SK-N-SH treated with all-trans-retinoic acid at 6 μM for 48 hours (cell line): ENCODE measurements around the gene ATP5F1D.

ENCODE experiments used
- ATAC-seq: fragments of 200-7000 bp; cut with Tn5 transposase; 3 replicates; pipeline ENCODE4 v1.9.1; 2020; ENCODE audit warnings: mild to moderate bottlenecking, moderate library complexity
- ARNTL ChIP-seq: fragments of 450-650 bp; formaldehyde crosslinking; IDR thresholded peaks from 2 replicates; pipeline ENCODE4 v1.5.0; 2020; ENCODE audit warnings: low read depth, mild to moderate bottlenecking, moderate library complexity, borderline replicate concordance
- CSDC2 ChIP-seq: fragments of 250-450 bp; sonication (Bioruptor Pico); IDR thresholded peaks from 2 replicates; pipeline ENCODE4 v1.5.0; 2020; ENCODE audit warnings: mild to moderate bottlenecking, moderate library complexity
- ESRRG ChIP-seq: fragments of 250-450 bp; sonication (Bioruptor Pico); IDR thresholded peaks from 2 replicates; pipeline ENCODE4 v1.6.1; 2021; ENCODE audit warnings: mild to moderate bottlenecking
- GLIS3 ChIP-seq: fragments of 250-450 bp; sonication (Bioruptor Pico); IDR thresholded peaks from 2 replicates; pipeline ENCODE4 v1.5.0; 2020; ENCODE audit warnings: mild to moderate bottlenecking, moderate library complexity
- ISL1 ChIP-seq: fragments of 250-450 bp; sonication (Bioruptor Pico); IDR thresholded peaks from 2 replicates; pipeline ENCODE4 v2.1.2; 2022; ENCODE audit warnings: mild to moderate bottlenecking, moderate library complexity
- OSR1 ChIP-seq: fragments of 250-450 bp; sonication (Bioruptor Pico); IDR thresholded peaks from 2 replicates; pipeline ENCODE4 v1.8.0; 2022; ENCODE audit warnings: moderate library complexity, mild to moderate bottlenecking, inconsistent platforms
- PPARA ChIP-seq: fragments of 250-450 bp; sonication (Bioruptor Pico); IDR thresholded peaks from 2 replicates; pipeline ENCODE4 v1.5.0; 2020; ENCODE audit warnings: mild to moderate bottlenecking, borderline replicate concordance
- RARB ChIP-seq: fragments of 250-450 bp; sonication (Bioruptor Pico); IDR thresholded peaks from 2 replicates; pipeline ENCODE4 v1.8.0; 2021; ENCODE audit warnings: mild to moderate bottlenecking, moderate library complexity
- SNAI2 ChIP-seq: fragments of 250-450 bp; sonication (Bioruptor Pico); IDR thresholded peaks from 2 replicates; pipeline ENCODE4 v1.5.0; 2020; ENCODE audit warnings: mild to moderate bottlenecking, moderate library complexity
- TCF4 ChIP-seq: fragments of 250-450 bp; sonication (Bioruptor Pico); IDR thresholded peaks from 2 replicates; pipeline ENCODE4 v1.8.0; 2021; ENCODE audit warnings: mild to moderate bottlenecking, moderate library complexity, borderline replicate concordance
- TOX ChIP-seq: fragments of 250-450 bp; sonication (Bioruptor Pico); IDR thresholded peaks from 2 replicates; pipeline ENCODE4 v1.8.0; 2021; ENCODE audit warnings: mild to moderate bottlenecking, moderate library complexity, borderline replicate concordance
- ZC3H10 ChIP-seq: fragments of 250-450 bp; sonication (Bioruptor Pico); IDR thresholded peaks from 2 replicates; pipeline ENCODE4 v1.5.1; 2021; ENCODE audit warnings: mild to moderate bottlenecking, moderate library complexity
- ZFP3 ChIP-seq: fragments of 250-450 bp; sonication (Bioruptor Pico); IDR thresholded peaks from 2 replicates; pipeline ENCODE4 v1.5.0; 2020; ENCODE audit warnings: mild to moderate bottlenecking, moderate library complexity
- ZFP30 ChIP-seq: fragments of 450-650 bp; formaldehyde crosslinking; IDR thresholded peaks from 2 replicates; pipeline ENCODE4 v1.5.0; 2022; ENCODE audit warnings: mild to moderate bottlenecking, moderate library complexity
- ZNF565 ChIP-seq: fragments of 450-650 bp; formaldehyde crosslinking; conservative IDR thresholded peaks from 2 replicates; pipeline ENCODE4 v1.5.0; 2020; ENCODE audit warnings: low read depth, mild to moderate bottlenecking, moderate library complexity
- ZNF70 ChIP-seq: fragments of 450-650 bp; formaldehyde crosslinking; IDR thresholded peaks from 2 replicates; pipeline ENCODE4 v1.5.0; 2020; ENCODE audit warnings: mild to moderate bottlenecking, moderate library complexity
- ZNF8 ChIP-seq: fragments of 450-650 bp; formaldehyde crosslinking; IDR thresholded peaks from 2 replicates; pipeline ENCODE4 v1.5.0; 2020; ENCODE audit warnings: mild to moderate bottlenecking, moderate library complexity
- TF ChIP-seq, protein P1 (sequence below): fragments of 250-450 bp; sonication (Bioruptor Pico); IDR thresholded peaks from 2 replicates; pipeline ENCODE4 v1.5.0; 2020; ENCODE audit warnings: mild to moderate bottlenecking, moderate library complexity
- TF ChIP-seq, protein P2 (sequence below): fragments of 250-450 bp; sonication (Bioruptor Pico); IDR thresholded peaks from 2 replicates; pipeline ENCODE4 v1.5.1; 2020; ENCODE audit warnings: low read depth, mild to moderate bottlenecking, moderate library complexity
- TF ChIP-seq, protein P3 (sequence below): fragments of 250-450 bp; sonication (Bioruptor Pico); IDR thresholded peaks from 2 replicates; pipeline ENCODE4 v1.8.0; 2020; ENCODE audit warnings: mild to moderate bottlenecking, moderate library complexity, borderline replicate concordance
- TF ChIP-seq, protein P4 (sequence below): fragments of 250-450 bp; sonication (Bioruptor Pico); IDR thresholded peaks from 2 replicates; pipeline ENCODE4 v1.8.0; 2021; ENCODE audit warnings: low read depth, mild to moderate bottlenecking, moderate library complexity, borderline replicate concordance
- TF ChIP-seq, protein P5 (sequence below): fragments of 250-450 bp; sonication (Bioruptor Pico); IDR thresholded peaks from 2 replicates; pipeline ENCODE4 v1.5.1; 2021; ENCODE audit warnings: mild to moderate bottlenecking, moderate library complexity

The ATP5F1D gene

DNA sequence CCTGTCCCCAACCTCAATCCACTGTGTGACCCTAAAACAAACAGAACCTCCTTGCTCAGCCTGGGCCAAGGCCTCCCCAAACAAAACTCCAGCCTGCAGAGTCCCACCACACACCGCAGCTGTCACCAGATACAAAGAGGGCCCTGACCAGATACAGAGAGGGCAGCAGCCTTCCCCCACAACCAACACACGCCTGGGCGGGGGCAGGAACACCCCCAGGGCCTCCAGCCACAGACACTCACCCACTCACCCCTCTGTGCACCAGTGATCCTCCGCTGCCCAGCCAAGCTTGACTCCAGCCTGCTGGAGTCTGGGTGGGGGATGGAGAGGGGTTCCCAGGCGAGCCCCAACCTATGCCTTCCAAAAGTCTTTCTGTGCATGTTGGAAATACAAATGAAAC is 21.6 kb downstream of the ATP5F1D start (continued):
- no peak for TF ChIP-seq GLIS3 (CRISPR knock-in tag)
- no peak for TF ChIP-seq ZFP30 (CRISPR knock-in tag)
- TF ChIP-seq, protein P1, sequence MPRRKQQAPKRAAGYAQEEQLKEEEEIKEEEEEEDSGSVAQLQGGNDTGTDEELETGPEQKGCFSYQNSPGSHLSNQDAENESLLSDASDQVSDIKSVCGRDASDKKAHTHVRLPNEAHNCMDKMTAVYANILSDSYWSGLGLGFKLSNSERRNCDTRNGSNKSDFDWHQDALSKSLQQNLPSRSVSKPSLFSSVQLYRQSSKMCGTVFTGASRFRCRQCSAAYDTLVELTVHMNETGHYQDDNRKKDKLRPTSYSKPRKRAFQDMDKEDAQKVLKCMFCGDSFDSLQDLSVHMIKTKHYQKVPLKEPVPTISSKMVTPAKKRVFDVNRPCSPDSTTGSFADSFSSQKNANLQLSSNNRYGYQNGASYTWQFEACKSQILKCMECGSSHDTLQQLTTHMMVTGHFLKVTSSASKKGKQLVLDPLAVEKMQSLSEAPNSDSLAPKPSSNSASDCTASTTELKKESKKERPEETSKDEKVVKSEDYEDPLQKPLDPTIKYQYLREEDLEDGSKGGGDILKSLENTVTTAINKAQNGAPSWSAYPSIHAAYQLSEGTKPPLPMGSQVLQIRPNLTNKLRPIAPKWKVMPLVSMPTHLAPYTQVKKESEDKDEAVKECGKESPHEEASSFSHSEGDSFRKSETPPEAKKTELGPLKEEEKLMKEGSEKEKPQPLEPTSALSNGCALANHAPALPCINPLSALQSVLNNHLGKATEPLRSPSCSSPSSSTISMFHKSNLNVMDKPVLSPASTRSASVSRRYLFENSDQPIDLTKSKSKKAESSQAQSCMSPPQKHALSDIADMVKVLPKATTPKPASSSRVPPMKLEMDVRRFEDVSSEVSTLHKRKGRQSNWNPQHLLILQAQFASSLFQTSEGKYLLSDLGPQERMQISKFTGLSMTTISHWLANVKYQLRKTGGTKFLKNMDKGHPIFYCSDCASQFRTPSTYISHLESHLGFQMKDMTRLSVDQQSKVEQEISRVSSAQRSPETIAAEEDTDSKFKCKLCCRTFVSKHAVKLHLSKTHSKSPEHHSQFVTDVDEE, result no peak
- TF ChIP-seq, protein P2, sequence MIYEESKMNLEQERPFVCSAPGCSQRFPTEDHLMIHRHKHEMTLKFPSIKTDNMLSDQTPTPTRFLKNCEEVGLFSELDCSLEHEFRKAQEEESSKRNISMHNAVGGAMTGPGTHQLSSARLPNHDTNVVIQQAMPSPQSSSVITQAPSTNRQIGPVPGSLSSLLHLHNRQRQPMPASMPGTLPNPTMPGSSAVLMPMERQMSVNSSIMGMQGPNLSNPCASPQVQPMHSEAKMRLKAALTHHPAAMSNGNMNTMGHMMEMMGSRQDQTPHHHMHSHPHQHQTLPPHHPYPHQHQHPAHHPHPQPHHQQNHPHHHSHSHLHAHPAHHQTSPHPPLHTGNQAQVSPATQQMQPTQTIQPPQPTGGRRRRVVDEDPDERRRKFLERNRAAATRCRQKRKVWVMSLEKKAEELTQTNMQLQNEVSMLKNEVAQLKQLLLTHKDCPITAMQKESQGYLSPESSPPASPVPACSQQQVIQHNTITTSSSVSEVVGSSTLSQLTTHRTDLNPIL (CRISPR knock-in tag), result no peak
- TF ChIP-seq RARB, result no peak
- no peak for TF ChIP-seq ZFP3 (CRISPR knock-in tag)
- TF ChIP-seq TOX (CRISPR knock-in tag), result no peak
- no peak for TF ChIP-seq ARNTL

DNA sequence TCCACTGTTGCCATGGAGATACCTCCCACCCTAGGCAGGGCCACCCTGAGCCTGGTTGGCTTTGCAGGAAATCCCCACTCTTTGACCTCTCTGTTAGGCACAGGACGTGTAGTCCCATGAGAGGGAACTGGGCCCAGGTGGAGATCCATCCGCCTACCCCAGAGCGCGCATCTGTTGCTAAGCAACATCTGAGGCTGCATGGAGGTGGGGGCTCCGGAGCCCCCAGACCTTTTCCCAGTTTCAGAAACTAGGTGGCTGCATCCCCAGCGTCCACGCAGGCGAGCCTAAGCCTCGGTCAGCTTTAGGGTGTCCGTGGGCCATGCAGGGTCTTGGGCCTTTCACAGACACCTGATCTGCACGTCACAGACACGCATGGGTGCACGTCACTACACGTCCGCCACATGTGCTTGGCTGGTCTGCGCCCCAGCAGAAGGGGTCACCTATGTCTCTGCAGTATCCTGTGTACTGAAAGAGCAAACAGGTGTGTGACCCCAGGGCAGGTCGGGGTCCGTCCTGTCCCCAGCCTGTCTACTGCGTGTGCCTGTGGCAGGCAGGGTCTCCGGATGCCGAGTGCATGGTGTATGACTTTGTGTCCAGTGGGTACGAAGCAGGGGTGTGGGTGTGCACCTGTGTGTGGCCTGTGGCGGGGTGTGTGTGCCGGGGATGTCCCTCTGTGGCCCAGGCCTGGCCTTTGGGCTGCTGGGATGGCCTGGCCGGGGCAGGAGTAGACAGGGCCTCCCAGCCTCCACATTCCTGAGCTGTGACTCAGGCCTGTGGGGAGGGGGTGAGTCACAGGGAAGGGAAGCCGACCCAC is 23.5 kb downstream of the ATP5F1D start:
- ATAC-seq, result peak; percentile 23

DNA sequence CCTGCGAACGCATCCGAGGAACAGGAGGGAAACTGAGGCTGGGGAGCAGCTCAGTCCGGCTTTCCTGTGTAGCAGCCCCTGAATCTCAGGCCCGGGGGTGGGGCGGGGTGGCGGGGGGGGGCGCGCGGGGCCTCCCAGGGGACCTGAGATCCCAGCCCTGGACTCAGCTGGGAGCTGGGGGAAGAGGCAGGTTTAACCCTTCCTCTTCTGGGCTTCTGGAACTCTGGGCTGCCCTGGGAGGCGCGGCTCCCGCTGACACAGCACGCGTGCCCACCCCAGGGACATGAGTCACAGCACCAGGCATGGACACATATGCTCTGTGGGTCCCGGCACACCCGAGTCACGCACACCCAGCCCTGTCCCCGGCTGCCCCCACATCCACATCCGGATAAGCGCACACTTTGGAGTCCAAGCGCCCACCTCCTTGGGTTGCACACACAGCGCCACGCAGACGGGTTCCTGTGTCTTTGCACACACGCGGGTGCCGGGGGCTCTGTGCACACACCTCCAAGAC is 24.1 kb downstream of the ATP5F1D start:
- peak; percentile 2 for ATAC-seq
- TF ChIP-seq, protein P2 (CRISPR knock-in tag), result no peak
- TF ChIP-seq ARNTL (no peak), CSDC2 (CRISPR knock-in tag) (no peak), ZFP30 (CRISPR knock-in tag) (no peak), OSR1 (CRISPR knock-in tag) (no peak), PPARA (CRISPR knock-in tag) (no peak), TOX (CRISPR knock-in tag) (no peak), ZNF565 (no peak), ZFP3 (CRISPR knock-in tag) (no peak), TCF4 (CRISPR knock-in tag) (no peak), GLIS3 (CRISPR knock-in tag) (no peak), SNAI2 (CRISPR knock-in tag) (no peak), ZNF8 (CRISPR knock-in tag) (no peak)
- TF ChIP-seq, protein P3, sequence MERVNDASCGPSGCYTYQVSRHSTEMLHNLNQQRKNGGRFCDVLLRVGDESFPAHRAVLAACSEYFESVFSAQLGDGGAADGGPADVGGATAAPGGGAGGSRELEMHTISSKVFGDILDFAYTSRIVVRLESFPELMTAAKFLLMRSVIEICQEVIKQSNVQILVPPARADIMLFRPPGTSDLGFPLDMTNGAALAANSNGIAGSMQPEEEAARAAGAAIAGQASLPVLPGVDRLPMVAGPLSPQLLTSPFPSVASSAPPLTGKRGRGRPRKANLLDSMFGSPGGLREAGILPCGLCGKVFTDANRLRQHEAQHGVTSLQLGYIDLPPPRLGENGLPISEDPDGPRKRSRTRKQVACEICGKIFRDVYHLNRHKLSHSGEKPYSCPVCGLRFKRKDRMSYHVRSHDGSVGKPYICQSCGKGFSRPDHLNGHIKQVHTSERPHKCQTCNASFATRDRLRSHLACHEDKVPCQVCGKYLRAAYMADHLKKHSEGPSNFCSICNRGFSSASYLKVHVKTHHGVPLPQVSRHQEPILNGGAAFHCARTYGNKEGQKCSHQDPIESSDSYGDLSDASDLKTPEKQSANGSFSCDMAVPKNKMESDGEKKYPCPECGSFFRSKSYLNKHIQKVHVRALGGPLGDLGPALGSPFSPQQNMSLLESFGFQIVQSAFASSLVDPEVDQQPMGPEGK, result no peak
- TF ChIP-seq, protein P4, sequence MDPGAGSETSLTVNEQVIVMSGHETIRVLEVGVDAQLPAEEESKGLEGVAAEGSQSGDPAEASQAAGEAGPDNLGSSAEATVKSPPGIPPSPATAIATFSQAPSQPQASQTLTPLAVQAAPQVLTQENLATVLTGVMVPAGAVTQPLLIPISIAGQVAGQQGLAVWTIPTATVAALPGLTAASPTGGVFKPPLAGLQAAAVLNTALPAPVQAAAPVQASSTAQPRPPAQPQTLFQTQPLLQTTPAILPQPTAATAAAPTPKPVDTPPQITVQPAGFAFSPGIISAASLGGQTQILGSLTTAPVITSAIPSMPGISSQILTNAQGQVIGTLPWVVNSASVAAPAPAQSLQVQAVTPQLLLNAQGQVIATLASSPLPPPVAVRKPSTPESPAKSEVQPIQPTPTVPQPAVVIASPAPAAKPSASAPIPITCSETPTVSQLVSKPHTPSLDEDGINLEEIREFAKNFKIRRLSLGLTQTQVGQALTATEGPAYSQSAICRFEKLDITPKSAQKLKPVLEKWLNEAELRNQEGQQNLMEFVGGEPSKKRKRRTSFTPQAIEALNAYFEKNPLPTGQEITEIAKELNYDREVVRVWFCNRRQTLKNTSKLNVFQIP (CRISPR knock-in tag), result no peak

More for the DNA sequence above, 23.5 kb downstream of the ATP5F1D start:
- TF ChIP-seq, protein P3, result no peak
- no peak for TF ChIP-seq CSDC2 (CRISPR knock-in tag)
- no peak for TF ChIP-seq ISL1
- no peak for TF ChIP-seq SNAI2 (CRISPR knock-in tag)
- TF ChIP-seq ARNTL, result no peak
- no peak for TF ChIP-seq TOX (CRISPR knock-in tag)
- TF ChIP-seq ZNF8 (CRISPR knock-in tag), result no peak
- no peak for TF ChIP-seq OSR1 (CRISPR knock-in tag)
- no peak for TF ChIP-seq ZNF565
- TF ChIP-seq ZFP3 (CRISPR knock-in tag), result no peak
- no peak for TF ChIP-seq ESRRG
- TF ChIP-seq, protein P5, sequence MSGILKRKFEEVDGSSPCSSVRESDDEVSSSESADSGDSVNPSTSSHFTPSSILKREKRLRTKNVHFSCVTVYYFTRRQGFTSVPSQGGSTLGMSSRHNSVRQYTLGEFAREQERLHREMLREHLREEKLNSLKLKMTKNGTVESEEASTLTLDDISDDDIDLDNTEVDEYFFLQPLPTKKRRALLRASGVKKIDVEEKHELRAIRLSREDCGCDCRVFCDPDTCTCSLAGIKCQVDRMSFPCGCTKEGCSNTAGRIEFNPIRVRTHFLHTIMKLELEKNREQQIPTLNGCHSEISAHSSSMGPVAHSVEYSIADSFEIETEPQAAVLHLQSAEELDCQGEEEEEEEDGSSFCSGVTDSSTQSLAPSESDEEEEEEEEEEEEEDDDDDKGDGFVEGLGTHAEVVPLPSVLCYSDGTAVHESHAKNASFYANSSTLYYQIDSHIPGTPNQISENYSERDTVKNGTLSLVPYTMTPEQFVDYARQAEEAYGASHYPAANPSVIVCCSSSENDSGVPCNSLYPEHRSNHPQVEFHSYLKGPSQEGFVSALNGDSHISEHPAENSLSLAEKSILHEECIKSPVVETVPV (CRISPR knock-in tag), result no peak
- TF ChIP-seq ZC3H10 (CRISPR knock-in tag), result no peak
- TF ChIP-seq GLIS3 (CRISPR knock-in tag), result no peak
- TF ChIP-seq ZNF70 (CRISPR knock-in tag), result no peak
